Fibroblast of gingiva (primary cell): ENCODE measurements around the gene SRSF1.
A peak's percentile ranks its signal among the peaks of the same experiment; 100 is the strongest.
"Not testable (repeated sequence)": the region's sequence is repeated elsewhere in the genome, so short reads cannot be mapped to it uniquely, and the experiment has no call there.

Source experiments
- DNase-seq: peaks from one replicate; pipeline ENCODE4 v3.0.0-alpha.2; 2011; ENCODE audit warnings: low read depth

Gene SRSF1

DNA sequence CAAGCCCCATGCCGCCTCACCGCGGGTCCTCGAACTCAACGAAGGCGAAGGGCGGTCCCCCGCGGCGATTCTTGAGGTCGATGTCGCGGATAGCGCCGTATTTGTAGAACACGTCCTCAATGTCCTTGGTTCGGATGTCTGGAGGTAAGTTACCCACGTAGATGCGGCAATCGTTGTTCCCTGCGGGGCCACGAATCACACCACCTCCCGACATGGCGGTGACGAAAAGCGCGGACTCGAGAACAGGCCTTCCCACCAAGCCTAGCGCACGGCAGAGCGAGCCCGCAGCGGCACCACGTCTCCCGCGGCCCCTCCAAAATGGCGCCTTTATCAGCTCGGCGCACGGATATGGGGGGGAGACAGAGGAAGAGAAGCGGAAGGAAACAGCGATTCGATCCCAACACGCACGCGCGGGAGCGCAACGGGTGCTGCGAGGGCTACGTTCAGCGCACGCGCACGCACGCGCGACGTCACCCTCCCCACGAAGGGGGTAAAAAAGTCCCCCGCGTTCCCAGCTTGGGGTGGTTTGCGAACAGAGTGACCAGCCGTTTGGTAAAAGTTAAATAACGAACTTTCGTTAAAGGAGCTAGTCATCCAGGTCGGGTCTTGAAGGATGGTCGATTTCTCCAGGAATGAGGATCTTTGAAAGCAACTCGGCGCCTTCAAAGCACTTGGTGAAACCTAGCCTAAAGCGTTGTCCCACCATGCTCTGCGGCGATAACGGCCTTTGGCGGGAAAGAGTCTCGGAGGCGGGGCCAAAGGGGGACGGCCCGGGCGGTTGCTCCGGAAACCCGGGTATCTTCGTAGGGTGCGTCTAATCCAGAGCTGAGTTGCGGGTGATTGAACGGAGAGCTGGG, at the start of gene SRSF1:
Gene SRSF1 (minus strand): TSS at position 323 of the 857 bp plus-strand sequence. CDS start 109 bp downstream, at position 214.
- DNase-seq: peak; percentile 97

- DNase-seq: no peak
These were observed 49.4 kb upstream of the SRSF1 start for GRCh38 chr17:58056476-58056875.

GRCh38 chr17:58054641-58055040, 47.6 kb upstream of the SRSF1 start:
- DNase-seq: no peak

DNA sequence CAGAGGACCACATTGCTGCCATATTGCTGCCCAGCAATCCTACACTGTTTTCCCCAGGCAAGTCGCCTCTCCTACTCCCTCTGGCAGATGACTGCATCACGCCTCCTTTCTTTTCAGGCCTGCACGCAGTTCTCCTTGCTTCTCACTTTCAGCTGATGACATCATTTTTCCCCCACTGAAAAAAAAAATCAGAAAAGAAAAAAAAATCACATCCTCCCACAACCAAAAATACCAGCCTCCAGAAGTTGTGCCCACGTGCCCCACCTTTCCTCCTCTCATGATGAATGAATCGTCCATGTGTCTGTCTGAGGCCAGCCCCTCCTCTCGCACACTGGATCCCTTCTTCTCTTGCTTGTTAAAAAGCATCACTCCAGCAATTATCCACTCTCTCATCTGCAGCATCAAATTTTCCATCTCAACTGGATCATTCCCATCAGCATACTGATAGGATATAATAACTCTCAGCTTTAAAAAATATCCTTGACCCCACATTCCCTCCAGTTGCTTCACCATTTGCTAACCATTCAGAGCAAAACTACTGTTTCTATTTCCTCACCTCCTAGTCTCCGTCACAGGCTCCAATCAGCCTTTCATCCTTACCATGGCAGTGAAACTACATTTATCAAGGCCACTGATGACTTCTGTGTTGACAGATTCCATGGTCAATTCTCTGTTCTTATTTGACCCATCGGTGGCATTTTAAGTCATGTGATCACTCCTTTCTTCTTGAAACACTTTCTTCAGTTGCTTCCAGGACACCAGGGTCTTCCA, 46.1 kb upstream of the SRSF1 start:
- no peak for DNase-seq

DNA sequence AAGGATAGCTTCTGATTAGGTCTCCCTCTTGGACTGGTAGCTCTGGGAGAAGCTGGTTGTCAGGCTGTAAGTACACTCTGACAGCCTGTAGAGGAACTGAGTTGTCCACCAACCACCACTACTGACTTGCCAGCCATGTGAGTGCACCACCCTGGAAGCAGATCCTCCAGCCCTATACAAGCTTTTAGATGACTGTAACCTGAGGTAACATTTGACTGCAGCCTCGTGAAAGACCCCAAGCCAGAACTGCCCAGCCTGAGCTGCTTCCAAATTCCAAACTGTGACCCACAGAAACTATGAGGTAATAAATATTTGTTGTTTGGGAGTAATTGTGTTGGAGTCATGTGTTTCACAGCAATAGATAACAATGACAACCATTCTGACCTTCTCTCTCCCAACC, 45.4 kb upstream of the SRSF1 start:
- DNase-seq: no peak

- DNase-seq: no peak
These were observed 44.4 kb upstream of the SRSF1 start for GRCh38 chr17:58051468-58051867.

- no peak for DNase-seq
These were observed 43.9 kb upstream of the SRSF1 start for GRCh38 chr17:58050966-58051365.

DNA sequence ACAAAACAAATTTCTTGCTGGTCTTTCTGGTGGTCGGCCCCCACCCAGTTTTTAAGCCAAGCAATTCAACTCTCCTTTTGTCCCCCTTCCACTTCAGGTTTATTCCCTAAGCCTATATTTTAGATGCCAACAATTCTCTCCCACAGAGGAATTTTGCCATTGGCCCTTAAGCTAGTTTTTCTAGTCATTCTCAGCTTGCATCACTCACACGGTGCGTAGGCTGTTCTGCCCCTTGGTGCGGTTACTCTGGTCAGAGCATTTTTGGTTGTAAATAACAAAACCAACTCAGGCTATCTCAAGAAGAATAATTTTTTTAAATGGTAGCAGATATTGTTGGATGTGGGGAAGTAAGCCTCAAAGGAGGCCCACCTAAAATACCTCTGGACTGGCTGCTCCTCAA, 42.5 kb upstream of the SRSF1 start:
- no peak for DNase-seq

DNA sequence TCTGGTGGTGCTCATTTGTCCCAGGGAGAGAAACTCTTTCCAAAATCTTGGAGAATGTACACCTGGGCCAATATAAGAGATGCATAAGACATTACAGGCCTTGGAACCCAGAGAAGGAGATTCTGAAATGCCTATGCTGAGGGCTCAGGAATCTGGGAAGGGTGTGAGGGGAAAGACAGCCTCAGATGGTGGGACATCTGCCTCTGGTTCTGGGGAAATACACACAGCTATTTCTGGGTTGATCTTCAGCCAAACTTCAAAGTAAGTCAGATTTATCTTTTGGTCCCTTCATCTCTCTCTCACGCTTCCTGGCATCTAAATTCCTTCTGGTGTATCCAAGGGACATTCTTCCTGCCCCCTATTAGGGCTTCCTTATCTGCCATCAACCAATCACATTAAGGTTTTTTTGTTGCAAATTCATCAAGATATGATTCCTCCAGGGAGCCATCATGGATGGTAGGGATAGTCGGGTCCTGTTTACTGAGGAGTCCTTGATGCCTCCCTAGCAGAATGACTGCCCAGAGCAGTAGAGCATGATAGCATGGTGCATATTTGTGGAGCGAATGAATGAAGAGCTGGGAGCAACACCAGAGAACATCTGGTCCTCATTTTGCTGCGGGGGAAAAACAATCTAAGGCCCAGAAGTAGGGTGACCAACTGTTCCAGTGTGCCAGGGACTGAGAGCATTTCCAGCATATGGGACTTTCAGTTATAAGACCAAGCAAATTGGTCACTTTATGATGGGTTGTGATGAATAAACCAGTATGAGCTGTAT, 40.5 kb upstream of the SRSF1 start:
- DNase-seq: peak; percentile 9

GRCh38 chr17:58046239-58047094, 39.4 kb upstream of the SRSF1 start:
- DNase-seq: no peak

DNA sequence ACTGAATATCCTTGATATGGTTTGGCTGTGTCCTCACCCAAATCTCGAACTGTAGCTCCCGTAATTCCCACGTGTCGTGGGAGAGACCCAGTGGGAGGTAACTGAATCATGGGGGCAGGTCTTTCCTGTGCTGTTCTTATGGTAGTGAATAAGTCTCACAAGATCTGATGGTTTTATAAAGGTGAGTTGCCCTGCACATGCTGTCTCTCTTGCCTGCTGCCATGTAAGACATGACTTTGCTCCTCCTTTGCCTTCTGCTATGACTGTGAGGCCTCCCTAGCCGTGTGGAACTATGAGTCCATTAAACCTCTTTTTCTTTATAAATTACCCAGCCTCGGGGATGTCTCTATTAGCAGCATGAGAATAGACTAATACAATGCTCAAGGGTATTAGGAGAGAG, 37.2 kb upstream of the SRSF1 start:
- not testable (repeated sequence) for DNase-seq

GRCh38 chr17:58043221-58044181, 36.5 kb upstream of the SRSF1 start:
- no peak for DNase-seq

GRCh38 chr17:58041161-58041560, 34.1 kb upstream of the SRSF1 start:
- DNase-seq: no peak

DNA sequence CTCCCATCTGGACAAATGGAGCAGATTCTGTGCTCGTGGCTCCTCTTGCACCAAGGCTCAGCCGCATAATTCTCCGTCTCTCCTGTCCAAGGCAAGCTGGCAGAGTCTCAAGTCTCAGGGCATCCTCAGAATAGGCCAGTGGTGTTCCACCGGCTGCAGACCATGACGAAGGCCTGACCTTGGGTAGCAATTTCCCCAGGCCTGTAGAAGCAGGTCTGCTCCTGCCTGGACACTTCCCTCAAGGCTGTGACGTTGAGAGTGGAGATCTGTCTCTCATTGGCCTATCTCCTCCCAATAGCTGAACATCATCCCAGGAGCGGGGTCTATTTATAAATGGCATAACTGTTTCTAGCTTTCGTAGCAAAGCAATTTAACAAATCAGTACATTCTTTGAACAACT, 33.3 kb upstream of the SRSF1 start:
- DNase-seq: no peak

DNA sequence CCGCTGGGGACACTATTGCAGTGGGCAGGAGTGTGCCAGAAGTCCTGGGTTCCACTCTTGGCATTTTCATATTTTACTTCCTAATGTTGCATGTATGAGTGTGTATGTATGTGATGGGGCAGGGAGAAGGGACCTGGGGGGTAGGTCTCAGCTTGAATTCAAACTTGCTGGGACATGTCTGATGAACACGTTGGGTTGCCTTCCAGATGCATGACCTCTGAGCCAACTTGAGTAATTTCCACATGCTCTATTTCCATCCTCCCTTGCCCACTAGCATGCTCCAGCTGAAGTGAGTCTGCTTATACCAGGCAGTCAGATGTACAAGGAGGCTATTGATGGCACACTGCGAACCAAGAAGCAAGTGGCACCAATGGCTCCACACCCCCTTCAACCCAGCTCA, 32.9 kb upstream of the SRSF1 start:
- no peak for DNase-seq

GRCh38 chr17:58032691-58033415, 25.8 kb upstream of the SRSF1 start:
- DNase-seq: no peak

- DNase-seq: no peak
These were observed 21.5 kb upstream of the SRSF1 start for GRCh38 chr17:58028578-58028977.

DNA sequence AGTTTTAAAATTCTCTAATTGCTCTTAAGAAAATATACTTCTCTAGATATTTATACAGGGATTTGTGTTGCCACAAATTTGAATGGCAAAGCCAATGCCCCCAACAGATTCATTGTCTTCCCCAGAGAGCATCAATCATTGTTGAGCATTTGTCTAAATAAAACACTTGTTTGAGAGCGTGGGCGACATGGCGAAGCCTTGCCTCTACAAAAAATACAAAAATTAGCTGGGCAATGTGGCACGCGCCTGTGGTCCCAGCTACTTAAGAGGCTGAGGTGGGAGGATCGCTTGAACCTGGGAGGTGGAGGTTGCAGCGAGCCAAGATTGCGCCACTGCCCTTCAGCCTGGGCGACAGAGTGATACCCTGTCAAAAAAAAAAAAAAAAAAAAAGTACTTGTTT, 13.4 kb upstream of the SRSF1 start:
- DNase-seq: no peak

DNA sequence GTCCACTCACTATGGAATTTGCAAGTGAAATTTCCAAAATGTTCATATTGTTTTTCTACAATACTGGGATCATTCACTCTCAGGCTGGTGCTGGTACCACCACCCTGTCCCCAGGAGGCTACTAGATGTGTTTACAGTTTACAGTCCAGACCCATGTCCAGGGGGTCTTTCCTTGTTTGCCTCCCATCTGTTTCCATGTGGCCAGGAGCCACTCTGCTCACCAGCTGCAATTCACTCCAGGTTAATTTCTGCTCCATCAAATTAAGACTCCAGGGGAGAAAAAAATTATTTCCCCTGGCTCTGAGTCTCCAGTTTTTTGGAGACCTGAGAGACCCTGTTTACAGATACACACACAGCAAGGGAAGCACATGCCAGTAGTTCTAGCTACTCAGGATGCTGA, 12.5 kb upstream of the SRSF1 start:
- DNase-seq: no peak

DNA sequence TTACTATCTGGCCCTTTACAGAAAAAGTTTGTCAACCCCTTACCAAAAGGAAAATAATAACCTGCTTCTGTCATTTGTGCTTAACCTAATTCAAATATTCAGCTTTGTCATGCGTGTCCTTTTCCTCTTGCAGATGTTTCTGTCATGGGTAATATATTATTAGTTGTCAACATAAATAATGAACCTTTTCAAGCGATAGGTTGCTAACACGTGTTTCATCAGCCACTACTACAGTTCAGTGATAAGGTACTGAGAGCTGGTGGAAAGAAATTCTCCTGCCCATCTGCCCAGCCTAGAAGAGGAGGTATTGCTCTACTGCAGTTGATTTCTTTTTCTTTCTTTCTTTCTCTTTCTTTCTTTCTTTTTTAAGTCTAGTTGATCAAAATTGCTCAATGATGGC, 12.0 kb upstream of the SRSF1 start:
- DNase-seq: no peak
